Stimulated activated CD8-positive, alpha-beta memory T cell treated with anti-CD3 and anti-CD28 coated beads, Interleukin-7, amount 100 ng/mL, for 24 hours (primary cell): ENCODE data around the gene REPIN1.

ENCODE experiments used
- DNase-seq: peaks from one replicate; pipeline ENCODE4 v3.0.0-alpha.2; 2020; ENCODE audit warnings: low read depth

The REPIN1 gene

DNA sequence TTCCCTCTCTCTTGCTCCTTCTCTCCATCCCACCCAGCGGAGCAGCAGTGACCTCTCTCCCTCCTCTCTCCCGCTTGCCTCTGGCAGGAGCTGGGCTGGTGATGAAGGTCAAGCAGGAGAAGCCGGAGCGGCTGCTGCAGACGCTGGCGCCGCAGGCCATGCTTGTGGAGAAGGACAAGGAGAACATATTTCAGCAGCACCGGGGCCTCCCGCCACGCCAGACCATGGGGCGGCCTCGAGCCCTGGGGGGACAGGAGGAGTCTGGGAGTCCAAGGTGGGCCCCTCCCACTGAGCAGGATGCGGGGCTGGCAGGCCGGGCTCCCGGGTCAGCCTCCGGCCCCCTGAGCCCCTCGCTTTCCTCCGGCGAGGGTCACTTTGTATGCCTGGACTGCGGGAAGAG lies 27.8 kb downstream of the REPIN1 start:
- DNase-seq = no peak

DNA sequence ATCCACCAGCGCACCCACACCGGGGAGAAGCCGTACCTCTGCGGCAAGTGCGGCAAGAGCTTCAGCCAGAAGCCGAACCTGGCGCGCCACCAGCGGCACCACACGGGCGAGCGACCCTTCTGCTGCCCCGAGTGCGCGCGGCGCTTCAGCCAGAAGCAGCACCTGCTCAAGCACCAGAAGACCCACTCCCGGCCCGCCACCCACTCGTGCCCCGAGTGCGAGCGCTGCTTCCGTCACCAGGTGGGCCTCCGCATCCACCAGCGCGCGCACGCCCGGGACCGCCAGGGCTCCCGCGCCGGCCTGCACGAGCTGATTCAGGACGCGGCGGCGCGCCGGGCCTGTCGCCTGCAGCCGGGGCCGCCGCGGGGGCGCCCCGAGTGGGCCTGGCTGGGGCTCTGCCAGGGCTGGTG lies 28.2 kb downstream of the REPIN1 start:
- DNase-seq = no peak

DNA sequence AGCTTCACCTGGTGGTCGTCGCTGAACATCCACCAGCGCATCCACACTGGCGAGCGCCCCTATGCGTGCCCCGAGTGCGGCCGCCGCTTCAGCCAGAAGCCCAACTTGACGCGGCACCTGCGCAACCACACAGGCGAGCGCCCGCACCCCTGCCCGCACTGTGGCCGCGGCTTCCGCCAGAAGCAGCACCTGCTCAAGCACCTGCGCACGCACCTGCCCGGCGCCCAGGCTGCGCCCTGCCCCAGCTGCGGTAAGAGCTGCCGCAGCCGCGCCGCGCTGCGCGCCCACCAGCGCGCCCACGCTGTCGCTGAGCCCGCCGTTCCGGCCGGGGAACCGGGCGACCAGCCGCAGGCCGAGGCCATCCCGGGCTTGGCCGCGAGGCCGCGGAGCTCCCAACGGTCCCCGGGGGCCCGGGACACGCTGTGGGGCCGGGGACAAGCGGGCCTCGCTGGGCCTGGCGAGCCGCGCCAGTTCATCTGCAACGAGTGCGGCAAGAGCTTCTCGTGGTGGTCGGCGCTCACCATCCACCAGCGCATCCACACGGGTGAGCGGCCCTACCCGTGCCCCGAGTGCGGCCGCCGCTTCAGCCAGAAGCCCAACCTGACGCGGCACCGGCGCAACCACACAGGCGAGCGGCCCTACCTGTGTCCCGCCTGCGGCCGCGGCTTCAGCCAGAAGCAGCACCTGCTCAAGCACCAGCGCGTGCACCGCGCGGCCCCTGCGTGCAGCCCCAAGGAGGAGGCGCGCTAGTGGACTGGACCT lies 28.9 kb downstream of the REPIN1 start:
- DNase-seq = no peak

DNA sequence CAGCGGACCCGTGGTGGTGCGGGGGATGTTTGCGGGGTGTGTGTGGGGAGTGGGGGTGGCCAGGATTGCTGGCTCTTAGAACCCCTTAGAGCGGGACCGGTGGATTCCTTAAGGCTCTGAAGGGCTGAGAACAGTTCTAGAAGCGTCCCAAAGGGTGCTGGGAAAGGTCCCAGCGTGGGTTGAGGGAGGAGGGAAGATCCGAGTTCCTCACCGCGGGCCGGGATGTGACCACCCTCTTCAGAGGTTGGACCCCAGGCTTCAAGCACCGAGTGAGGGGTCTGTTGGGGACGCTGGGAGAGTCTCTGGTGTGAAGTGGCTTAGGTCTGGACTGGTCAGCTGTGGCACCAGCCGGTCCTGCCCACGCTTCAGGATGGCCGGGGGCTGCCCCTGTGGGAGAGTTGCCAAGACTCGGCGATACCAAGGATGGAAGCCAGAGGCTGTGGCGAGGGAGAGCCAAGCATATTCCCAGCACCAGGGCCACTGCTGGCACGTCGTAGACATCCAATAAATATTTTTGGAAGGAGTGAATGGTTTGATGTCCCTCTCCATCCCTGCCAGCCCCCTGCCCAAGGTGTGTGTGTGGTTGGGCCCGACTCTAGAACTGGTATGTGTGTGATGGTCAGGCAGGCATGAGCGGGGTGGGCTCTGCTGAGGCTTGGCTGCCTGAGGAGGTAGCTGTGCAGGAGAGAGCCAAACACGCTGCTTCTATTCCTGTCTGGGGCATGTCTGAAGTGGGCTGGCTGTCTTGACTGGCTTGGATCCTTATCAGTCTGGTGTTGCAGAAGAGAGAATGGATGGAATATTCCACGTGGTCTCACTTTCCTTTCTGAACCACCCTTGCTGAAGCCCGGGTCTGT lies 29.7 kb downstream of the REPIN1 start:
- DNase-seq = no peak

- DNase-seq = no peak
Observed at GRCh38 chr7:150398965-150399320, 30.3 kb downstream of the REPIN1 start.

- no peak for DNase-seq
Observed at GRCh38 chr7:150399421-150400007, 30.9 kb downstream of the REPIN1 start.

DNA sequence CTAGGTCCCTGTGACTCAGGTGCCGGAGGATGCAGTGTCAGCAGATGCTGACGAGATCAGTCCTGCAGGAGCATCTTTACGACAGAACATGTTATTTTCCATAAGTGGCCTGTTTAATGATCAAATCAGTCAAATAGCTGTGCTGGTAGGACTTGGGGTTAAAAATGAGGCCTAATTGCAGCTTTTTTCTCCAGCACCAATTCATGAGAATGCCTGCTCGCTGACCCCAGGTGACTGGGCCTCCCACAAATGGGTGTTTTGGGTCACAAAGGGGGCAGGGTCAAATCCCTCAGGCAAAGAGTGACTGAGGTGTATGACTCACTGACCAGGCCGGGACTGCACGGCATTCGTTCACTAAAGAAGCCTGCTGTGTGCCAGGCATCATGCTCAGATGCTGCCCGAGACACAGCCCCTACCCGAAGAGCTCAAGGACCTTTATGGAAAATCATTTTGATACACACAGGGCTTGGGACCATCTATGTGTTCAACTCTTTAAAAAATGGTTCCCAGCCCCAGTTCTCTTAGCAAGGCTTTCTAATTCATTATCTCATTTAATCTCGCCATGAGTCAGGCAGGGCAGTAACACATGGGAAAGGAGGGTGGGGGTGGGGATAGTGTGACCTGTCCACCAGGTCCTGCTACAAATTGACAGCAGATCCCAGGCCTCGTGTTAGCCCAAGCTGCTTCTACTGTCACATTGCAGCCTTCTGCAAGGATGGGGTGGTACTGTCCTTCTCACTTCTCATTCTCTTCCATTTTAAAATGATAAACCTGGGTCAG lies 31.6 kb downstream of the REPIN1 start:
- no peak for DNase-seq

DNA sequence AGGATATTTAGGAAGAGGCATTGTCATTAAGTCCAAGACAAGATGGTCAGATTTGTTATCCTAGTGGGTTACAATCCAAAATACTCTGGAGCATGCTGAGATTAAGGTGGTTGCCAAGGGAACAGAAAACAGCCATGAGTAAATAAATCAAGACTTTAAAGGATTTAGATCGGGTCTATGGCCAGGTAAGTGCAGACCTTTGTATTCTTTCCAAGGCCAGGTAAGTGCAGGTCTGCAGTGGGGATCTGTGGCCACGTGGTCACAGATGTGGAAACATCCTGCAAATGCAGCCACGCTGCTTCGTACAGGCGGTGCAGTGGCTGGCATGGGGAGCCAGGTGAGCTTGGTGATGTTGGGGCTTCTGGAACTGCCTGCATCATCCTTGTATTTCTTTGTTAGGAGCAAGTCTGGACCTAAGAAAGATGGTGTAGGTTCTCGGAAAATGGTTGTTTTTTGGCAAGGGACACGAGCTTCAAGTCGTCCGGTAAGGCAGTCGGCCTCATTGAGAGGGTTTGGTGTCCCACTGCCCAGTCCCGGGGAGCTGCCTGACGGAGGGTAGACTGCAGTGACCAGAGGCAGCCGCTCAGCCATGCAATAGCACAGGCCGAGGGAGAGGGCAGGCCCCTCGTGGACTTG lies 32.3 kb downstream of the REPIN1 start:
- DNase-seq = no peak

DNA sequence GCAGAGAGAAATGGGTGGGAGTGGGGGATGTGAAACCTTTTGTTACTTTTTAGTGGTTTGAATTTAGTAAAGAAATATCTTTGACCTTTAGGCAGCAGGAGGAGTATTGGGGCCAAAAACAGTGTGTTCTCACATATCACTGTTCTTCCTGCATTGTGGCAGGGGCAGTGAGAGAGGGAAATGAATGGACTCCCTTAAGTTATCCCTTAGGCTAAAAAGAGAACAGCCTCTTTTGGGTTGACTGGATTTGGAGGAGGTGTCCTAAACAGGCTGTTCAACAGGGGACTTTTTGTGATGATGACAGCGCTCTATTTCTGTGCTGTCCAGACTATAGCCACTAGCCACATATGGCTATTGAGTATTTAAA lies 32.8 kb downstream of the REPIN1 start:
- no peak for DNase-seq

GRCh38 chr7:150401861-150402631 lies 33.4 kb downstream of the REPIN1 start:
- no peak for DNase-seq

DNA sequence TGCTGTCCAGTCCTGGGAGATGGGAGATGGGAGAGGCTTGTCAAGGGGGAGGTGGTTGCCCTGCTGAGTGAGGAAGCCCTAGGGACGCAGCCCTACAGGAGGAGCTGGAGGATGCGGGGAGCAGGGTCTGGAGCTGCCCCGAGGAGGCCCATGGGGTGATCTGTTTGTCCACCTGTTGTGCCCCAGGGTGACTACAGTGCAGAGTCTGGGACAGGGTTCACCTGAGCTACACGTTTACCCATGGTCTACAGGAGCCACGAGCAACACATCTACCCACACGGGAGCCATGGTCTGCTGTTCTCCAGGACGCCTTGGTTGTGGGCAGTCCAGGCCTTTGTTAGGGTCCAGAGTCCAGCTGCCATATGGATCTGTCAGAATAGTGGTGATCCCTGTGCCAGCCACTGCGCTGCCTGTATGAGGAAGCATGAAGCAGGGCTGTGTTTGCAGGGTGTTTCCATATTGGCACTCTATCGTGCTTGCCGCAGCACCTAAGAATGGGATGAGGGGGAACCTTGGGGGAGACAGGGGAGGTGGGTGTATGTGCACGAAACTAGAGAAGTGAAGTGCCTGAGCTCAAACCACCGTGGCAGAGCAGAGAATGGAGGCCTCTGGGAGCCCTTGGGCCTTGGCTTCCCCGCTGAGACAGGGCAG lies 34.2 kb downstream of the REPIN1 start:
- no peak for DNase-seq

GRCh38 chr7:150403376-150404171 lies 35.0 kb downstream of the REPIN1 start:
- no peak for DNase-seq

DNA sequence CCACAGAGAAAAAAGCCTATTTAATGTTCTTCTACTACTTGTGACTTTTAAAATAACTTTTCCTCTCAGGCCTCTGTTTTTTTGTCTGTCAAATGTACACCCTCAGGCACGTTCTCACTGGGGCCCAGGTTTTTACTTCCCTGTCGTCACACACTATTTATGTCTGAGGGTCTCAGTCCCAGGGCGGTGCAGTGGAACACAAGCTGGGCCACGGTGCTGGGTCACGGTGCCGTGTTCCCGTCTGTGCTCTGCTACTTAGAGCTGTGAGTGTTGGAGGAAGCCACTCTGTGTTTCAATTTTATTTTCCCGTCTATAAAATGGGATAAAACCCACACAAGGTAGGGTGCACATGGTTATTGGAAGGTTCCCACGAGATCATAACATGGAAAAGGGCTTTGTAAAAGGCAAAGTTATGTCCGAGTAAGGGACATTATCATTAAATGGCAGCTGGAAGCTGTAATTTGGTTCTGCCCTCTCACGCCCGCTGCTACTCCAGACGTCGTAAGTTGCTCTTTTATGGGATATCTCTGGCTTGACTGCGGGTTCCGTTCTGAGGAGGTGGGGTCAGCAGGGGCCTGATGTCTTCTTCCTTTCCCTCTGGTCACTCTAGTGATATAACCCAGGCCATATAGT lies 35.7 kb downstream of the REPIN1 start:
- no peak for DNase-seq

DNA sequence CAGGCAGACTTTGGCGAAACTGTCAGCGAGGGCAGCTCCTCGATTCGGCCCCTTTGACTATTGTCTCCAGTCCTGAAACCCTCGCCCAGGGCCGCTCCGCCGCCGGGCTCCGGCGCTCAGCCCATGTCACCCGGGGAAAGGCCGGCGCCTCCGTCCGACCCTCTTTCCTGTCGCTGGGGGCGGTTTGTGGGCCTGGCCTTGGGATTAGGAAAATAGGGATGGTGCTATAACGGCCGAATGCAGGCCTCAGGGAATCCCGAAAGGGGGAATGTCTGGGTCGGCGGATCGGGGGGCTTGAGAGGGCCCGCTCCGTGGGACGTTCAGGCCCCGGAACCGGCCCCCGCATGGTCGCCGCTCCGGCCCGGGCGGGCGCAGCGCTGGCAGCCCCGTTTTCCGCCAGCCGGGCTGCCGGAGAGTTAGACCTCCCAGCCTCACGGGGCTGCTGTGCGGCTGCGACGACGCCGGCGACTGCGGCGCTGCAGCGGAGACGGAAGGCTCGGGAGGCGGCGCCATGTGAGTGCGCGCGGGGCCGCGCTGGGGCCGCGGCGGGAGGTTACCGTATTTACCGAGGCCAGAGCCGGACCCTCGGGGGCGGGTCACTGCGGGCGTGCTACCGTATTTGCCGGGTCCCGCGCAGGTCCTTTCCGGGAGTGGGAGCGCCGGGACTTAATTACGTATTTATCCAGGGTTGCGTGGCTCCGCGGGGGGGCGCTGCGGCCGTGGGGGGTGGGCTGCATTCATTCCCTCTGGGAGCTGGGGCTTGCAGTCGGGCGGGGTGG lies 36.4 kb downstream of the REPIN1 start:
- peak; percentile 44 for DNase-seq

GRCh38 chr7:150405584-150406311 lies 37.1 kb downstream of the REPIN1 start:
- no peak for DNase-seq

DNA sequence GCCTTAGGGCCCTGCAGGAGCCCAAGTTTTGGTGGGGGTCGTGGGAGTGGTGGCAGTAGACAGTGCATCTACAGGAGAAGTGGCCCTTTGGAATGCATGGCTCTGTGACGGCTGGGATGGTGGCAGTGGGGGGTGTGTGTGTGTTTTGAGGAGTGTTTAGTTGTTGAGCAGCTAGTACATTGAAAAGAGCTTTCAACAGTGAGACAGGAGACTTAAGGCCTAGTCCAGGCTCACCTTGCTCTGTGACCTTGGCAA lies 37.6 kb downstream of the REPIN1 start:
- no peak for DNase-seq

DNA sequence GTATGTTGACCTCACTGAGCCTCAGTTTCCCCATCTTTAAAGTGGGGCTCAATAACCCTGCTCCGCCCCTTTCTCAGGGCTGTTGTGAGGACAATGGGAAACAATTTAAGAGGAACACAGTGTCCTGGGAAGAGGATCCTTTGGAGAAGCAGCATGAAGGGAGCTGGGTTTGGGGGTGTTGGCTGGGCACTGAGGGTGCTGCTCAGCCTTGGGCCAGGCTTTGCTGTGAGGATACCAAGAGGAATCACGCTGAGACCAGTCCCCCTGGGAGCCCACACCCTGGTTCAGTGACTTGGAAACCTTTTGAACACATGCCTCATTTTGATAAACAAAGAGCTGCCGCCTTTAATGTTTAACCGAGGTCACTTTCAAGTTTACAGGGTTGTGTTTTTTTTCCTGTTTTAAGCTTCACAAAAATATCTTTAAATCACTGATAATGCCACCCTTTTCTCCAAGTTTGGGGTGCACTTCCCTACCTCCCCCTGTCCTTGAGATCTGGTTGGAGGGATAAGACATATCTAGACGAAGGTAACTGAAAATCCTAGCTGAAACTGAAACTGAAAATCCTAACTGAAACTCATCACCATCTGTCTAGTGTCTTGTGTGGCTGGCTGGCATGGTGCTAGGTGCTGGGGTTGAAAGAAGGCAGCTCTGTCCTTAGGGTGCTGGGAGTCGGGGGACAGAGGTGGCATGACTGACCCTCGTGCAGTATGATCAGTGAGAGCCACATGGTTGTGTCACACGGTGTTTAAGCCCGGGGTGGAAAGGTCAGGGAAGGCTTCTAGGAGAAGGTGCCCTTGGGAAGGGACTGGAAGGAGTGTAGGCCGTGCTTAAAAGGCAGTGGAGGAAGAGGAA lies 38.2 kb downstream of the REPIN1 start:
- DNase-seq = no peak
